Stimulated activated CD8-positive, alpha-beta memory T cell treated with anti-CD3 and anti-CD28 coated beads, Interleukin-4, amount 100 ng/mL, for 4 hours (primary cell): ENCODE results near the gene GPR52.
"Not testable (repeated sequence)": the region's sequence is repeated elsewhere in the genome, so short reads cannot be mapped to it uniquely, and the experiment has no call there.

Experiments
- DNase-seq, 2 donors: peaks; one replicate each; pipeline ENCODE4 v3.0.0-alpha.2; 2020; ENCODE audit warnings: low read depth in 2 of 2, low spot score in 1 of 2

GPR52 gene, protein sequence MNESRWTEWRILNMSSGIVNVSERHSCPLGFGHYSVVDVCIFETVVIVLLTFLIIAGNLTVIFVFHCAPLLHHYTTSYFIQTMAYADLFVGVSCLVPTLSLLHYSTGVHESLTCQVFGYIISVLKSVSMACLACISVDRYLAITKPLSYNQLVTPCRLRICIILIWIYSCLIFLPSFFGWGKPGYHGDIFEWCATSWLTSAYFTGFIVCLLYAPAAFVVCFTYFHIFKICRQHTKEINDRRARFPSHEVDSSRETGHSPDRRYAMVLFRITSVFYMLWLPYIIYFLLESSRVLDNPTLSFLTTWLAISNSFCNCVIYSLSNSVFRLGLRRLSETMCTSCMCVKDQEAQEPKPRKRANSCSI

DNA sequence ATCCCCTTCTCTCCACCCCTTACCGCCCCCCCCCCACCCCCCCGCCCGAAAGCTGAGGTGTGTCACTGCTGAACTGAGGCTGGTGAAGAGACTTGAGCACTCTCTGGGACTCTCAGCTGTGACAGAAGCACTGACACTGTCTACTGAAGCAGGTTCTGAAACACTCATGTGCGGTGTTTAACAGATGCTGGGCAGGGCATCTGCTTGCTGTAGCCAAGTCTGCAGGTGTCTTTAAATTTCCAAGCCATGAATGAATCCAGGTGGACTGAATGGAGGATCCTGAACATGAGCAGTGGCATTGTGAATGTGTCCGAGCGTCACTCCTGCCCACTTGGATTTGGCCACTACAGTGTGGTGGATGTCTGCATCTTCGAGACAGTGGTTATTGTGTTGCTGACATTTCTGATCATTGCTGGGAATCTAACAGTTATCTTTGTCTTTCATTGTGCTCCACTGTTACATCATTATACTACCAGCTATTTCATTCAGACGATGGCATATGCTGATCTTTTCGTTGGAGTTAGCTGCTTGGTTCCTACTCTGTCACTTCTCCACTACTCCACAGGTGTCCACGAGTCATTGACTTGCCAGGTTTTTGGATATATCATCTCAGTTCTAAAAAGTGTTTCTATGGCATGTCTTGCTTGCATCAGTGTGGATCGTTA lies at the start of gene GPR52:
GPR52 (plus strand) TSS at position 99 of the 665 bp plus-strand sequence; CDS start at position 247, 148 bp downstream.
- no peak for DNase-seq

DNA sequence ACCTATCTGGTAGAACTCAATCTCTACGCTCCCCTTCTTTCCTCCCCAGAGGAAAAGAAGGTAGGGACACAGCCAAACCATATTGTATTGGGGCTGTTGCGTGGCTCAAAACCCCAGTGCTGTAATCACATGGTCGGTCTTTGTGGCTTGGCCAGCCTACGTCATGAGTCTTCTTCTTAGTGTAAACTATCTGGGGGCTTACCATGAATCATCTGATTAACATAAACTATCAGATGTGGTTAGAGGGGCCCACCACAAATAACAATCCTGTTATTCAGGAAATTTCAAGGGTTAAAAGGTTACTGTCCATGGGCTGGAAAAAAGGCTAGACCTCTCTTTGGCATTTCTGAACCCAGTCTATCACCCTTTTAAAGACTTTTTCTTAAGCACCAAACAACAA lies 49.5 kb upstream of the GPR52 start:
- no peak for DNase-seq

DNA sequence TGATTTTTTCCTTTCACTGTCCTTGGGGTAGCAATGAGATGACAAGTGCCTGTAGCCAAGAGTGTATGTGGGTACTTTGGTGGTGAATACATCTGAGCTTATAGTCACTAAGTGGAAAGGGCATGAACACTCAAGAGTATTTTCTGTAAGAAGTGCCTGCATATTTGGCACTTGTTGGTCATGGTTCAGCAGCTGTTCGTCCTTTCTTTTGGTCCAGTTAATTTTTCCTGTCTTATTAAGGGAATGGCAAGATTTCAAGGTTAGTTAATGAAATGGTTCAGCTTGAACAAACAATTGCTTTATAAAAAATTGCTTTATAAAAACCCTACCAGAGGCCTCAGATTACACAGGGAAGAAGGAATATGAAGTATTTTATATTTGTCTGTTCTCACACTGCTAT lies 48.6 kb upstream of the GPR52 start:
- no peak for DNase-seq

DNA sequence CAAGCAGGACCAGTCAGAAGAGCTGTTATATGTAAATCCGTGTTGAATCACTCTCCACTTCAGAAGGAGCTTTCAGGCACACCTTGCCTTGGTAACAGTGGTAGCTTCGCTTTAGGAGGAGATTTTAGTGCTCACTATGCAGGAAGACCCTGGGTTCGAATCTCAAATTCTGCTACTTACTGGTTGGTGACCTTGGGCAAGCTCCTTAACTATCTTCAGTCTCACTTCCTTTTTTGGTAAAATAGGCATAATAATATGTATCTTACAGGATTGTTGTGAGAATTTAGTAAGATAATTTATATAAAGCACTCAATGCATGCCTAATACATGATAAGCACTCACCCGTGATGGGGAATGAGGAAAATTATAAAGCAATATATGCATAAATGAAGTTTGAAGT lies 46.7 kb upstream of the GPR52 start:
- no peak for DNase-seq

DNA sequence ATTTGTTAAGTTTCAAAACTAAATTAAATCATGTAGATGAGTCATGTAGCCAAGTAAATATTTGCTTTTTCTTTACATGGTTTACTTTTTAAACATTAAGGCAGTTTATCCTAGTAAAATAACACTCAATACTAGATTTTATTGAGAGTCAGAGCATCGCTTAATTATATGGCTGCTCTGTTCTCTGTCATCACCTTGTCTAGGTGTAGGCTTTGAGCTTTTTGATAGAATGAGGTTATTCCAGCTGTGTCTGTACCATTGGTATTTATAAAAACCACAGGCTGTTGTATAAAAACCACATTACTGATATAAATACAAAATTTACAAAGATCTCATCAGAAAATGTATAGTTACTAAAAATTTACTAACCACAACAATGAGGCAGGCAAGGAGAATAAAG lies 42.5 kb upstream of the GPR52 start:
- no peak for DNase-seq

DNA sequence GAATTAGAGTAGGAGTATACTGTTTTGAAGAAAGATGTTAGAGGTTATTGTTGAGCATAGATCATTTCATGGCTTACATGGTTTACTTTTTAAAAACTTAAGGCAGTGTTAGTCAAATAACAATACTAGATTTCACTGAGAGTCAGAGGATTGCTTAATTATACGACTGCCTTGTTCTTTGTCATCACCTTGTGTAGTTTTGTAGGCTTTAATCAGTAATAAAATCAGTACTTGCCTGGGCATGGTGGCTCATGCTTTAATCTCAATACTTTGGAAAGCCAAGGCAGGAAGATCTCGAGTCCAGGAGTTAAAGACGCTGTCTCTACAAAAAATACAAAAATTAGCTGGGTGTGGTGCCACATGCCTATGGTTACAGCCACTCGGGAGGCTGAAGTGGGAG lies 41.3 kb upstream of the GPR52 start:
- no peak for DNase-seq

DNA sequence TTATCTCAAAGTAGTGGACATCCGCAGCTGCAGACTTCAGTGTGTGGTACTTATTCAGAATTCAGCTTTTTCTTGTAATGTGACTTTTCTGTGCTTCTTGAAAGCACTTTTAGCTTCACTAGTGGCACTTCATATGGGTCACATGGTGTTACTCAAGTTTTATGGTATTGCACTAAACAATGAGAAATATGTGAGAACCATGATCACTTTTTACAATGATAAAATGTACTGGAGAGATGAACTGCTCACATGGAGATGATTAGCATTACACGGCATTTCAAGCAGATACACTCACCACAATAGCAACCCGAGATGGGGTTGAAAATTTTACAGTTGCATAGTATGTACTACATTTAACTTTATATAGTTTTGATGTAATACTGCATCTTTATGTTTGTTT lies 40.1 kb upstream of the GPR52 start:
- DNase-seq: no peak

DNA sequence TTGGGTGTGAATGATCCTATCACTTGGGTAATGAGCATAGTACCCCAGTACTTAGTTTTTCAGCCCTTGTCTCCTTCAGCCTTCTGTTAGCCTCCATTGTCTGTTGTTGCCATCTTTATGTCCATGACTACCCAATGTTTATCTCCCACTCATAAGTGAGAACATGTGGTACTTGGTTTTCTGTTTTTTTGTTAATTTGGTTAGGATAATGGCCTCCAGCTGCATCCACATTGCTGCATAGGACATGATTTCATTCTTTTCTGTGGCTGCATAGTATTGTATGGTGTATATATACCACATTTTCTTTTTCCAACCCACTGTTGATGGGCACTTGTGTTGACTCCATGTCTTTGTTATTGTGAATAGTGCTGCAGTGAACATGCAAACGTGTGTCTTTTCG lies 39.6 kb upstream of the GPR52 start:
- DNase-seq: no peak

DNA sequence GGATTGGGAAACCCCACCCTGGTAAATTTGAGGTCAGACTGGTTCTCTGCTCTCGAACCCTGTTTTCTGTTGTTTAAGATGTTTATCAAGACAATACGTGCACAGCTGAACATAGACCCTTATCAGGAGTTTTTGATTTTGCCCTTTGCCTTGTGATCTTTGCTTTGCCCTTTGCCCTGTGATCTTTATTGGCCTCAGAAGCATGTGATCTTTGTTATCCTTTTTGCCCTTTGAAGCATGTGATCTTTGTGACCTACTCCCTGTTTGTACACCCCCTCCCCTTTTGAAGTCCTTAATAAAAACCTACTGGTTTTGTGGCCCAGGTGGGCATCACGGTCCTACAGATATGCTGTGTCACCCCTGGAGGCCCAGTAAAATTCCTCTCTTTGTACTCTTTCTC lies 38.0 kb upstream of the GPR52 start:
- DNase-seq: not testable (repeated sequence)

DNA sequence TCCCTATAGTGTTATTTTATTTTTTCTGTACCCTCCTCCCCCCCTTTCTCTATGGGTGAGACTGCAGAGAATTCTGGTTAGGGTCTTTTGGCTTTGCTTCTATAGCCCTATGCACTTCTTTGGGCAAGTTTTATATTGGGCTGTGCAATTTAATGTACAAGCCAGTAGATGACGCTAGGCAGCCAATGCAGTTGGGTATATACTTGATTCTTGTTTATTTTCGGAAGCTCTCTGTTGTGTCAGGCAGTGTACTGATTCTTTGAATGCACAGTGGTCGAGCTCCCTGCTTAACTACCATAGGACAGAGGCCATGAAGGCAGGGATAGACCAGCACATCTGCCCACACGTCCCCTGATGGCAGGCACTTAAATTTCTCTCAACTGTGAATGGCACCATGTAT lies 34.1 kb upstream of the GPR52 start:
- DNase-seq: no peak

DNA sequence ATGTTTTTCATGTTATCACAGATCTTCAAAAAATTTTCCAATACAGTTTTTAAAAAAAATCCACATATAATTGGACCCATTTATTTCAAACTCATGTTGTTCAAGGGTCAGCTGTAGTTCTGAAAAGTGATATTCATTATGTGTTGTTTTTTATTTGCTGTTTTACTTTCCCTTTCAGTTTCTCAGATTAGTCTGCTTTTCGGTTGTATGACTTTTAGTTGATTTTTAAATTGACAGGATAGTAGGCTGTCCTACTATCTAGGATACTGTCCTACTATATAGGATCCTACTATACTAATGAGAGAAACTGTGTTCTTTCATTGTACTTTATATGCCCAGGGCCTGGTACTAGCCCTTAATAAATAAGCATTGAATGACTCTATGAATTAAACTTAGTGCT lies 33.6 kb upstream of the GPR52 start:
- no peak for DNase-seq

DNA sequence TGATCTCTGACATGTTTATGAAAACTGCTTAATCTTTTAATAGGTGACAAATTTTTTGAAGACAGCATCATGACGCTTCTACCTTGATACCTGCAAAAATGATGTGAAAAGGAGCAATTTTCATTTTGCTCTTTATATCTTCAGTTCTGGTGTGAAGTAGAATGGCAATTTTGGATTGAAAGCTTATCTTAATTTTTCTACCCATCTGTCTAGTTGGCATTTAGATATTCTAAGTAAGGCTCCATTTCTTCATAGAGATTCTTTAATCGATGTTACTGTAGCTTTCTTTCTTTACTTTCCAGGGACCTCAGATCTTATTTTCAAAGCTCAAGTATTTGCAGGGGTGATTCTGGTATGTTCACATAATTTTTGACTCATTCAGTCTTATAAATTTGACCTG lies 32.3 kb upstream of the GPR52 start:
- no peak for DNase-seq

DNA sequence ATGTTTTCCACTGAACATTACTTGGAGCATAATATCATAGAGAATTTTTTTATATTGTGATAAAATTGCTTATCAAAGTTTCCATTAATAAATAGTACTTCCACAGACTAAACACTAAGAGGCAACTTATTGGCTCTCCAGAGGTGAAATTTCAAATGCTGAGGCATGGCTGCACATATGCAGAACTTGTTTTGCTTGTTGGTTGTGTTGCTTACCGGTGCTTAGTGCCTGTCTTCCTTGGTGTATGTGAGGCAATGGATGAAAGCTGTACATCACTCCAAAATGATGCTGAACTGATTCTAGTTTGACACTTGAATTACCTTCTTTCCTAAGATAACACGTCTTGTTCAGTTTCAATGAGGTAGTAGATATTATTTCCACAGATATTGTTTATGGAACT lies 29.8 kb upstream of the GPR52 start:
- DNase-seq: no peak

DNA sequence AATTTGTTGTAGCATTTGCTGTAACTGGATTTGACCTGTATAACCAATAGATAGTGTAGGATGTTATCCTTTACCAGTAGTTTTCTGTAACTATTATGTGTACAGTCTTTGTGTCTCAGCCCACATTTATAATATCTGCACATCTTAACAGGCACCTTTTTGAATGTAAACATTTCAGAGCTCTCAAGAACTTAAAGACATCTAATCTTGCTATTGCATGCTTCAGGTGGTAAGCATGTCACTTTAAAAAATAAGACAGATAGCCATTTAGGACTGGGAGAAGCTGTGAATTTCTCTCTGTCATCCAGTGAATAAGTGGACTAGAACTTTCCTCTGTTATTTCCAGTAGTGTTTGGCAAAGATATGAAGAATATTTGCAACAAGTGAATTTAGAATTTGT lies 22.6 kb upstream of the GPR52 start:
- no peak for DNase-seq

DNA sequence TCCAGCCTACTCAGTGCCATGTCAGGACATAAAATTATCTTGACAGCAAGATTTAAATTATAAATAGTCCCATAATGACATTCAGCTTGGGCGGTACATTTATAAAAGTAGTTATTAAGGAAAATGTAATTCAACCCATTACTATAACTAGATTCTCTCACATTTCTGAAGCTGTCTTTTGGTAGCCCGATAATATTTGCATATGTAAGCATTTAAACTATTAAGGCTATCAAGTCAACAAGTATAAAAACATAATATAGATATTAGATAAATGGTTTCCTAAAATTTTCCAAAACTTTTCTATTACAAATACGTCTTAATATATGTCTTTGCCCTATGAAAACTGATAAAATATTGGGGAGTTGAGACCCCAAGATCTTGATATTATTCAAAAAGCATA lies 21.6 kb upstream of the GPR52 start:
- no peak for DNase-seq

DNA sequence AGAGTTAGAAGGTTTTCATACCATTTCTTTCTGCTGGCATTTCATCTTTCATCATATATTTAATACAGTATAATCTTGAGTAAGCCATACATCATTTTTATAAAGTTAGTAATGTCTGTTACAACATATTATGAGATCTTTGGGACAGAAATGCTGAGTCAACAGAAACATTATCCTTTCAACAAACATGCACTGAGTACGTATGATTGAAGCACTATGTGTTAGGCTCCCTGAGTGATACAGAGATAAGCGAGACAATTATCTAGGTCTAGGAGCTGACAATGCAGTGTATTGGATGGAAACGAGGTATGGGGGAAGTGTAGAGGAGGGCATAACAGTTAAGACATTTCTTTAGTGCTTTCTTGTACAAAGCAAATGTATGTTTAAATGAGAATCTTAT lies 19.7 kb upstream of the GPR52 start:
- no peak for DNase-seq

DNA sequence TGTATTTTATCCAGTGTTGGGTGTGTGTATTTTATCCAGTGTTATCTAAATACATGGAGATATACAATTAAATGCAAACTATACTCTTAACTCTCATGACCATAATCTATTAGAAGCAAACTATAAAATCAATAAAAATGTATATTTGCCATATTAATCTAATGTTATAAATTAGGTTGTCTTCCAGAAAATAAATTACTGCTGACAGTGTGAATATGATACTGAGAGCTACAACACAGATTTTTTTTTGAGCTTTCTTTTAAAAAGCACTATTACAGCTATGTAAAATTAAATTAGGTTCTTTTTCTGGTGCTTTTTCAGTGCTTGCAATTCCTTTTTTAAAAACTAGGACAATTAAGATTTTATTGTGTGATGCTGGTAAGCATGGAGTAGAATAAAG lies 19.0 kb upstream of the GPR52 start:
- DNase-seq: no peak

DNA sequence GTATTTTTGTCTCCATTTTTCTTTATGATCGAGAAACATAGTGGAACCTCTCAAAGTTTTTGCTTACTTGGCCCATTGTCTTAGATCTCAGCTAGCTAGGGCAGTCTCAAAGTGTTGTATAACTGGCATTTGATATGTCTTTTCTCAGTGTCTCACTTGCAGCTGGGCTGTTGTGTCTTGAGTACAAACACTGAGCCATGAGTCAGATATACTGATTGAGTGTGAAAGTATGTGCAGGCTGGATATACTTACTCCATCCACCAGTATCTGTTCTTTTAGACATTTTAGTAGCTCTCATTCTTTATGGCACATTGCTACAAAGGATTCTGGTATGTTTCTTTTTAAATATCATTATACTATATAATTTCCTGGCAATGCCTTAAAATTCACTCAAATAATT lies 14.3 kb upstream of the GPR52 start:
- no peak for DNase-seq

DNA sequence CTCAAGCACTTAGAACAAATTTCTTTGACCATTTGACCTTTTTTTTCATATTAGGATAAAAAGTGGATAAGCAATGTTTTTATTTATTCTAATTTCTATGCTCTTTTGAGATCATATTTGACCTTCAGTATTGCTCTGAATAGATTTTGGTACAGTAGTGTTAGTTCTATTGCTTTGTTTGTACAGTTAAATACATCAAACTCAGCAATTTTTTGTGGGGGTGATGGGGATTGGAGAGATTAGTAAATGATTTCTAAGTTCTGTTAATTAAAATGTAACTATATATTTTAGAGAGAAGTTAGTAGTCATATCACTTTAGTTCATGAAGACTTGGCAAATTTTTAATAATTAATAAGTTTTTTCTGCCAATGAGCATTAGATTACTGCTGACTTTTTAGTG lies 2.4 kb upstream of the GPR52 start:
- DNase-seq: no peak

DNA sequence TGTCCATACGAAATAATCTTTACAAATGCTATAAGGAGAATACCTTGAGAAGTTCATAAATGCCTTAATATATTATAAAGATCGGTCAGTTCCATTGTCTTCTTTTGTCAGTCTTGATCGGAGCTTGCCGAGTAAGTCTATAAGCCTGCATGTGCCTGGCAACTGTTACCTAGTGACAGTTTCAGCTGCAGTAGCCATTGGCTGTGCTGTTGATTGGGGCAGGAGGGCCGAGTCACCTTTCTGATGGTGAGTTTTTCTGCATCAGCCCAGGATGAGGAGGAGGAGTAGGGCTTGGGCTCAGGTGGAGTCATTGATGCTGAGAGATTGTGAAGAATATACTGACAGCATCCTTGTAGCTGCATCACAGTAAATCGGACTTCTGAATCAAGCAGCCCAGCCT lies 1.9 kb upstream of the GPR52 start:
- no peak for DNase-seq

DNA sequence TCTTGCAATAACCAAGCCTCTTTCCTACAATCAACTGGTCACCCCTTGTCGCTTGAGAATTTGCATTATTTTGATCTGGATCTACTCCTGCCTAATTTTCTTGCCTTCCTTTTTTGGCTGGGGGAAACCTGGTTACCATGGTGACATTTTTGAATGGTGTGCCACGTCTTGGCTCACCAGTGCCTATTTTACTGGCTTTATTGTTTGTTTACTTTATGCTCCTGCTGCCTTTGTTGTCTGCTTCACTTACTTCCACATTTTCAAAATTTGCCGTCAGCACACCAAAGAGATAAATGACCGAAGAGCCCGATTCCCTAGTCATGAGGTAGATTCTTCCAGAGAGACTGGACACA lies 743 bp downstream of the GPR52 start:
- no peak for DNase-seq

DNA sequence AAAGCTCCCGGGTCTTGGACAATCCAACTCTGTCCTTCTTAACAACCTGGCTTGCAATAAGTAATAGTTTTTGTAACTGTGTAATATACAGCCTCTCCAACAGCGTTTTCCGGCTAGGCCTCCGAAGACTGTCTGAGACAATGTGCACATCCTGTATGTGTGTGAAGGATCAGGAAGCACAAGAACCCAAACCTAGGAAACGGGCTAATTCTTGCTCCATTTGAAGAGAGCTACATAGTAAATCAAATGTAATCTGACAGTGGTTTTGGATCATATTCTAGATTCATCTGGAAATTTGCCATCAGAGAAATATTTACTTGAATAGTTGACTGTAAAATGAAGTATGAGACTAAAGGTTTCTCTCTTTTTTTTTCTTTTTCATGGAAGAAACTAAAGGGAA lies 1.2 kb downstream of the GPR52 start:
- DNase-seq: no peak

DNA sequence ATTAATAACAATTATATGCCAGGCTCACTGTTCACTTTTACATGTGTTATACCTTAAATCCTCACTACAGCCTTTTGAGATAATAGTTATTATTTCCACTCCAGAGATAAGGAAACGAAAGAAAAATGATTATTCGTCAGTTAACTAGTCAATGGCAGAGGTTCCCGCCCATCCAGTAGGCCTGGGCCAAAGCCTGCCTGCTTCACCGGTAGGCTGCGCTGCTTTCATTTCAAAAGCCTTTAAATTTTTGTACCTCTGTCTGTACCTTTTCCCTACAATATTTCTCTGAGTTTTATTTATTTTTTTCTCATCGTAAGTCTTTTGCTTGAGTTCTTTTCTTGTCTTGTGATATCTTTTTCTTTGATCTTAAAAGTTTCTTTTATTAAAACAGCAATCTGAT lies 3.6 kb downstream of the GPR52 start:
- no peak for DNase-seq
